ENCODE results near the gene COPB1.
A peak's percentile ranks its signal among the peaks of the same experiment; 100 is the strongest.

COPB1 gene

GRCh38 chr11:14518820-14519219 lies 19.2 kb upstream of the COPB1 start:
- DNase-seq (ENCODE audit: low read depth, low spot score), result no peak
- H3K4me3 ChIP-seq (ENCODE audit: low read length), result peak overlapping the region; percentile 80

- no peak for DNase-seq (ENCODE audit: low read depth, low spot score)
- H3K4me3 ChIP-seq (ENCODE audit: low read length), result no peak overlapping the region
Measured at GRCh38 chr11:14513800-14514199, 14.2 kb upstream of the COPB1 start.

GRCh38 chr11:14506532-14506931 lies 6.9 kb upstream of the COPB1 start:
- H3K4me3 ChIP-seq (ENCODE audit: low read length), result no peak overlapping the region
- no peak for DNase-seq (ENCODE audit: low read depth, low spot score)

DNA sequence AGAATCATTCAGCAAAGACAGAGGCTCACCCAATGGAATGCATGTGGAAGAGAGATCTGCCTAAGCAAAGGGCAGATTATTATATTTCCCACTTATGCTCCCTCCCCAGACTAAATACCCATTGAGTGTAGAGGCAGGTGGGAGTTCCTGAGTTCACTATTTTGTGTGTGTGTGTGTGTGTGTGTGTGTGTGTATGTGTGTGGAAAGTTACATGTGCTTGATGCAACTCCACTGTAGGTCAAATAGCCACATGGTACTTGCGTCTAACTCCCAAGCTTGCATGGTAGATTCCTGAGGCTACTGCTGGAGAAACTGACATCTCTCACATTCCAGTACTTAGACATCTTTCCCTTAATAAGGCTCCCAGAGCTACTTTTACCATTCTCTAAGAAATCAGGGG lies 3.4 kb upstream of the COPB1 start:
- H3K4me3 ChIP-seq (ENCODE audit: low read length), result no peak overlapping the region
- DNase-seq (ENCODE audit: low read depth, low spot score), result no peak

DNA sequence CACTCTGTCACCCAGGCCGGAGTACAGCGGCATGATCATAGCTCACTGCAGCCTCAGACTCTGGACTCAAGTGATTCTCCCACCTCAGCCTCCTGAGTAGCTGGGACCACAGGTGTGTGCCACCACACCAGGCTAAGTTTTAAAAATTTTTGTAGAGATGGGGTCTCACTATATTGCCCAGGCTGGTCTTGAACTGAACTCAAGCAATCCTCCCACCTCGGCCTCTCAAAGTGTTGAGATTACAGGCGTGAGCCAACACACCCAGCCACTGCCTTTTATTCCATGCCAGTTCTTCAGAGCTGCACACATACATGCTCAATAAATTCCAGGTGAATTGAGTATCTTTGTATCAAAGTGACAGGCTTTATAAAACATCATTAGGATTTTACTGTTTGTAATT lies 2.4 kb upstream of the COPB1 start:
- H3K4me3 ChIP-seq (ENCODE audit: low read length), result no peak overlapping the region
- DNase-seq (ENCODE audit: low read depth, low spot score), result no peak

DNA sequence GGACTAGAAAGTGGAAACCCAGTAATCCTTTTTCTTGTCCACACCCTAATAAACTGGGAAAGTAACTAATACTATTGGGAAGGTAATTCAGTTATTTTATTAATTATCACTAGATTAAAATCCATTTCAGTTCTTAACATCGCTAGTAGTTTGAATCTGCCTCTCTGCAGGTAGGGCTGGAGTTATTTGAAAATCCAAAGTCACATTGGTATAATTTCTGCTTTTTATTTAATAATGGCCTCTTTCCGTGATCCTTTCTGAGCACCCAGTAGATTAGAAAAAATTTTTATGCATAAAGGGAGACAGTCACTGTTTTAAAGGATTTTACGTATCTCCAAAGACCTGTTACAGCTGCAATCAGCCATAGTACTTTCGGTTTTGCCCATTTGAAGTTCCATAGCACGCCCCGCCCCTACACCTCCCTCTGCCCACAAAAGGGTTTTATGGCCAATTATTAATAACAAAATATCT lies 605 bp upstream of the COPB1 start:
- peak; percentile 68 for DNase-seq (ENCODE audit: low read depth, low spot score)
- H3K4me3 ChIP-seq (ENCODE audit: low read length), result peak overlapping the region; percentile 81

DNA sequence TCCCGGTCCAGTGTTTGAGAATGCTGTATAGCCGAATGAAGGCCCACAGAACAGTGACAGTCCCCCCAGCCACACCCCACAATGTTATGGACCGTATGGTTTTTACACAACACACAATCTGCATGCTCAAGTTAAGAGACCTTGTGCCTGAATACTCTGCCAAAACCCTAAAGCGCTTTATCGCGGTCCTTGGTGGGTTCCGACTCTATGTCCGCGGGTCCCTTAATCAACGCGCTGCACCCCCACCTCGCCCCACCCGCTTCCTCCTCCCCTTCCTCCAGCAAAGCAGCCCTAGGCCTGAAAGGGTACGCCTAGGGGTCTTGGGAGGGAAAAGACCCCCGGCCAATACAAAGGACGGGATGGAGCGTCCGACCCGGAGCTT lies 442 bp downstream of the COPB1 start:
- DNase-seq (ENCODE audit: low read depth, low spot score), result no peak

DNA sequence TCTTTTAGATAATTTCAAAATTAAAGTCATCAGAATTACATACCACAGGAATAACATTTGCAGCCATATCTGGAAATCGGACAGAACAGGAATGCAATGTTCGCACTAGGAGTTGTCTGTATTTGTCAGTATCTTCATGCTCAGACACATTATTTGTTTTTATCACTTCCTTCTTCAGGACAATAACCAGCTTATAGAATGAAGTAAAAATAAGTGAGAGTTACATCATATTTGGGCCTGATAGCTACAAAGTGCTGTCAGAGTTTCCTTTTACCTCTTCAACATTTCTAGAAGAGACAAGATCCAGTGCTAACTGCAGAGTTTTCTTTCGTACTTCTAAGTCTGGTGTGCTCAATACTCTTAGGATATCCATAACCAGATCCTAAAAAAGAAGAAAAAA lies 18.9 kb downstream of the COPB1 start:
- H3K4me3 ChIP-seq (ENCODE audit: low read length), result no peak overlapping the region
- no peak for DNase-seq (ENCODE audit: low read depth, low spot score)

More for the DNA sequence above, 442 bp downstream of the COPB1 start:
- H3K4me3 ChIP-seq (ENCODE audit: low read length), result peak overlapping the region; percentile 81

DNA sequence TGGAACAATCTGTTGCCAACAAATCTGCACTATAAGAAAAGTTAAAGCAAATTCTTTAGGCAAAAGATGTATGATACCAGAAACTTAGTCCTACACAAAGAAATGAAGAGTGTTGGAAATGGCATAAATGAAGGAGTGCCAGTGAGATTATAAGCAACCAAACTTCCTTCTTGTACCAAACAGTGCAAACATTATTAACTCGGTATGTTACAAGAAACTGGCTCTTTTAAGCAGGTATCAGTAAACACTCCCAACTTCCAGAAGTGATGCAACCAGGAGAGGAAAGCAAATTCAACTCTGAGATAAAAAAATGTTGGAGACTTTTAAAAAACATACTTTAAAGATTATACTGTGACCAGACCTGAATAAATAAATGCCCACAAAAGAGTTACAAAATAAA lies 28.5 kb downstream of the COPB1 start:
- no peak overlapping the region for H3K4me3 ChIP-seq (ENCODE audit: low read length)
- DNase-seq (ENCODE audit: low read depth, low spot score), result no peak

- DNase-seq (ENCODE audit: low read depth, low spot score), result no peak
- no peak overlapping the region for H3K4me3 ChIP-seq (ENCODE audit: low read length)
Measured at GRCh38 chr11:14463623-14464022, 36.0 kb downstream of the COPB1 start.

GRCh38 chr11:14460147-14460546 lies 39.5 kb downstream of the COPB1 start:
- H3K4me3 ChIP-seq (ENCODE audit: low read length), result no peak overlapping the region
- no peak for DNase-seq (ENCODE audit: low read depth, low spot score)

- DNase-seq (ENCODE audit: low read depth, low spot score), result no peak
- H3K4me3 ChIP-seq (ENCODE audit: low read length), result no peak overlapping the region
Measured at GRCh38 chr11:14458377-14458776, 41.2 kb downstream of the COPB1 start.

DNA sequence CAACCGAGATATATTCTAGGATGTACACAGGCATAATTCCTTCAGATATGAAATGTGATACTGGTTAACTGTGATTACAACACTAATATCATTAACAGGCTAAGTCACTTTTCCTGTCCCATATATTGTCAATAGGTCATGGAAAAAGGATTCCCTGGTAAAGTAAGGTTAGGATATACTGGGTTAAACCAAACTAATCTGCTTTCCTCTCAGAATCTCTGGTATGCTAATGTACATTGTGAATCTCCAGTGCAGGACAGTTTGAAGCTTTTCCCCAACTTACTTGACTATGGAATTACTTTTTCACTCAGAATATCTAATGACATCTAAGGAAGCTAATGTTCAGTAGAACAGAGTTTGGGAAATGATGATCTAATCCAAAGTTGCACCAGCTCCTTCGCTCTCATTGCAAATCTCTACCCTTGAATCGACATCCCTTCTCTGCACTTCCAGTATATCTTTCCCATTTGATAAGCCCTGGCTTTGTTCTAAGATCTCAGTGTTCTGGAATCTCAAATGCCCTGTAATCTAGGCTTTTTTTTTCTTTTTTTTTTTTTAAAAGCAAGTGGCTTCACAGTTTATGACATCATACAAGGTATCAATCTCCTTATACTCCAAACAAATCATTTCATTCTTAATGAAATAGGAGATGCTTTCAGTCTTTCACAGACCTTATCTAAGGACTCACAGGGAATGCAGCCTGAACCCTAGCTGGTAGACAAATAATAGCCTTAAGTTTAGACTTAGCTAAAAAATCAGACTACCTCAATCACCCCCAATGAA lies 43.8 kb downstream of the COPB1 start:
- no peak for DNase-seq (ENCODE audit: low read depth, low spot score)
- H3K4me3 ChIP-seq (ENCODE audit: low read length), result no peak overlapping the region

DNA sequence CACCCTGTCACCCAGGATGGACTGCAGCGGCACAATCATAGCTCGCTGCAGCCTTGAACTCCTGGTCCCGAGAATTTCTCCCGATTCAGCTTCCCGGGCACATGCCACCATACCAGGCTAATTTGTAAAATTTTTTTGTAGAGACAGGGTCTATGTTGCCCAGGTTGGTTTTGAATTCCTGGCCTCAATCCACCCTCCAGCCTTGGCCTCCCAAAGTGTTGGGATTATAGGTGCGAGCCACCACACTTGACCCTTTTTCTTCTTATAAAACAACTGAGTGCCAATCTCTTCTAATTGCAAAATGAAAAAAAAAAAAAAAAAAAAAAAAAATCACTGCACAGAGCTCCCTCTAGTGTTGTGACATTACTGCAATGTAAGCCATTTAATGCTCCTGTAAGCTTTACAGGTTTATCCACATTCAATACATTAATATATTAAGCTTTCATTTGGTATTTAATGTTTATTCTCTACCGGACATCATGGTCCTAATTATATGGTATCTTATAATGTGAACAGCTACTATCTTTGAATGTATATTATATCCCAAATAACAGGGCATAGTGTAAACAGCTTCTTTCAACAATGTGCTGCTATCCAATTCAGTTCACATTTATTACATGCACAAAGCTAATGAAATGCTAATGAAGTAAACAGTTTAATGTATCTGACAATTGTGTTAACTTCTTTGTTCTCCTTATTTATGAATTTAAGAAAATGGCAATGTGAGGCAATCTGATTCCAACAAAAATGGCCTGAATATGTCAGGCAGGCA lies 44.6 kb downstream of the COPB1 start:
- H3K4me3 ChIP-seq (ENCODE audit: low read length), result no peak overlapping the region
- peak; percentile 32 for DNase-seq (ENCODE audit: low read depth, low spot score)

DNA sequence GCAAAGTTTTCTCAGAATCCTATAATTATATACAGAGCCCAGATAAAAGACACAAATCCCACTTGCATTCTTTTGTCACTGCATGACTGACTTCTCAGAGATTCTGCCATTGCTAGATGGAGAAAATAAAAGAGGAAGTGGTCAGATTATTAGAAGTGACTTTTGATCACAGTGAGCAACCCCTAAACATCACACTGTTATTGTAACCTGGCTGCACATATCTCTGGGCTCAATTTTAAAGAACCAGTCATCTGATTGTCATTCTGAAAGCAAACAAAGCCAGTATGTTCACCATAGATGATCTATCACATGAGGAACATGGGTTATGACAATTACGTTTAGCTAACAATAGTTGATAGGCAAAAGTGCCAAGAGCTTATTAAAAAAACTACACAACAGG lies 47.8 kb downstream of the COPB1 start:
- H3K4me3 ChIP-seq (ENCODE audit: low read length), result no peak overlapping the region
- no peak for DNase-seq (ENCODE audit: low read depth, low spot score)

DNA sequence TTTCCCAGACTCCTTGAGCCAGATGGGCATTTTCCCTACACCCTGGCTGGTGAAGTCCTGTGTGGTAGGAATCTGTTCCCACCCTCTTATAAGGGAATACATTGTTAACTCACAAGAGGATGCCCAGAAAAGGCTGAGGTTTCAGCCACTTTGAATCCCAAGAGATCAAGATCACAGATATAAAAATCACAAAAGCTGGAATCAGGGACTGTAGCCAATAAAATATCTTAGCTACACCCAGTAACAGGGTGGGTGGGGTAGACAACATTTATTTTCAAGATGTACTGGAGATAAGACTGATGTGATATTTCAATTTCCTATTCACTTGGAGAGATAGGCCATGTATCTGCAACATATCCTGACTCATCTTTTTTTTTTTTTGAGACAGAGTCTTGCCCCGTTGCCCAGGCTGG lies 50.3 kb downstream of the COPB1 start:
- no peak for DNase-seq (ENCODE audit: low read depth, low spot score)

GRCh38 chr11:14448240-14448639 lies 51.4 kb downstream of the COPB1 start:
- no peak for DNase-seq (ENCODE audit: low read depth, low spot score)
- H3K4me3 ChIP-seq (ENCODE audit: low read length), result no peak overlapping the region

More for the DNA sequence above, 50.3 kb downstream of the COPB1 start:
- H3K4me3 ChIP-seq (ENCODE audit: low read length), result no peak overlapping the region

DNA sequence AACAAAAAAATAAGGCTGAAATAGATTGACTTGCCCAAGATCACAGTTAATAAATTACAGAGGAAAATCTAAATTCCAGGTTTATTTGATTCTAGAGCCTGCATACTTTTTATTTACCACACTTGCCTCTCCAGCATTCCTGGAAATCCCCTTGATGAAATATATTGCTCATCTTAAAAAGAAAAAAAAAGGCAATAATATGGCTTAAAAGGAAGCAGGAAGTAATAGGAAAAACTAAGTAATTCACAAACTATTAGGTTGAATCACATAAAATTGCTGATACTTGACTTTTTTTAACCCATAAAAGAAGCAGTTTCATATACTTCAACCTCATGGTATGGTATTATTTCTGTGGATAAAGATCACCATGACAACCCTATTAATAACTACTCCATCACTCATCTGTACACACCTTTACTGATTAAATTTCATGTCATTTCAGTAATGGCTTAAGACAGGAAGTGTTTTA lies 52.9 kb downstream of the COPB1 start:
- no peak overlapping the region for H3K4me3 ChIP-seq (ENCODE audit: low read length)
- no peak for DNase-seq (ENCODE audit: low read depth, low spot score)

- no peak for DNase-seq (ENCODE audit: low read depth, low spot score)
- no peak overlapping the region for H3K4me3 ChIP-seq (ENCODE audit: low read length)
Measured at GRCh38 chr11:14445542-14446530, 53.8 kb downstream of the COPB1 start.

Measured in Jurkat, Clone E6-1 (cell line).